C4-2B (cell line): Measurements from ENCODE around the gene NT5C2.

Experiments
- CTCF ChIP-seq: fragments of 450-650 bp; conservative IDR thresholded peaks from 2 replicates; pipeline ENCODE4 v1.5.1; 2017; ENCODE audit warnings: mild to moderate bottlenecking
- ZFX ChIP-seq: fragments of 450-650 bp; IDR thresholded peaks from 2 replicates; pipeline ENCODE4 v1.6.1; 2017

- TF ChIP-seq CTCF, result no peak
- TF ChIP-seq ZFX, result no peak
Measured at GRCh38 chr10:103157246-103157645, 35.8 kb downstream of the NT5C2 start.
